PFSK-1 (cell line): Measurements from ENCODE around the gene LGI2.

Experiments used
- FOXP2 ChIP-seq: optimal IDR thresholded peaks from 2 replicates; pipeline ENCODE3; 2011; ENCODE audit warnings: borderline replicate concordance, control low read depth, inconsistent platforms; ENCODE audit not compliant: insufficient read depth; ENCODE audit errors: extremely low read length, extremely low read depth
- POLR2AphosphoS5 ChIP-seq: IDR thresholded peaks from 2 replicates; pipeline ENCODE4 v1.6.1; 2012; ENCODE audit warnings: low read depth, mild to moderate bottlenecking, control low read depth, low read length, moderate library complexity
- REST ChIP-seq, 2 experiments: IDR thresholded peaks; 2 replicates each; pipeline versions ENCODE4 v1.6.1 to v1.8.0; 2011 to 2012; ENCODE audit warnings: low read depth in 2 of 2, low read length in 2 of 2, control low read depth in 1 of 2, inconsistent platforms in 1 of 2, mild to moderate bottlenecking in 1 of 2, moderate library complexity in 1 of 2; ENCODE audit not compliant: insufficient read depth in 1 of 2
- SIN3A ChIP-seq: IDR thresholded peaks from 2 replicates; pipeline ENCODE4 v1.6.1; 2012; ENCODE audit warnings: mild to moderate bottlenecking, low read length, moderate library complexity, borderline replicate concordance; ENCODE audit not compliant: insufficient read depth
- TAF1 ChIP-seq: IDR thresholded peaks from 2 replicates; pipeline ENCODE4 v1.6.1; 2012; ENCODE audit warnings: low read length, control low read depth, borderline replicate concordance; ENCODE audit not compliant: insufficient read depth

- TF ChIP-seq POLR2AphosphoS5, result no peak
- TF ChIP-seq TAF1, result no peak
- no peak for TF ChIP-seq REST (IDR thresholded peaks at IDR 0.05; ENCODE audit: insufficient read depth in 1 of 2, low read depth in 2 of 2, low read length in 2 of 2)
- TF ChIP-seq SIN3A, result no peak
- TF ChIP-seq FOXP2, result no peak
Measured at GRCh38 chr4:25076625-25077398, 46.1 kb upstream of the LGI2 start.
